GM18951 (cell line): ENCODE data around the gene IL21R.

Experiments
- POLR2A ChIP-seq: IDR thresholded peaks from 4 replicates; pipeline ENCODE4 v1.6.1; 2011; ENCODE audit warnings: mild to moderate bottlenecking; ENCODE audit not compliant: insufficient read length, insufficient read depth; ENCODE audit errors: extremely low read depth
- in situ Hi-C: fragments of 300-500 bp; cut with MboI; formaldehyde crosslinking; loops from one replicate; pipeline ENCODE4 v1.12.0; 2022; ENCODE audit warnings: low sequenced_read_pairs, mixed read lengths, inconsistent platforms; ENCODE audit not compliant: unreplicated experiment

Gene IL21R

GRCh38 chr16:27439271-27440018 lies 37.5 kb downstream of the IL21R start:
- no peak for TF ChIP-seq POLR2A
- in situ Hi-C loops, result no loop called here

GRCh38 chr16:27441276-27441675 lies 39.3 kb downstream of the IL21R start:
- in situ Hi-C loops, result no loop called here
- TF ChIP-seq POLR2A, result no peak

- no peak for TF ChIP-seq POLR2A
- in situ Hi-C loops, result no loop called here
Observed at GRCh38 chr16:27441998-27442397, 40.0 kb downstream of the IL21R start.

GRCh38 chr16:27444015-27444414 lies 42.0 kb downstream of the IL21R start:
- TF ChIP-seq POLR2A, result no peak
- in situ Hi-C loops, result no loop called here

GRCh38 chr16:27444470-27444869 lies 42.5 kb downstream of the IL21R start:
- in situ Hi-C loops, result no loop called here
- TF ChIP-seq POLR2A, result no peak

GRCh38 chr16:27445502-27446175 lies 43.7 kb downstream of the IL21R start:
- in situ Hi-C loops, result no loop called here
- TF ChIP-seq POLR2A, result no peak

- no peak for TF ChIP-seq POLR2A
- in situ Hi-C loops, result no loop called here
Observed at GRCh38 chr16:27446721-27447120, 44.7 kb downstream of the IL21R start.

GRCh38 chr16:27447301-27447700 lies 45.3 kb downstream of the IL21R start:
- TF ChIP-seq POLR2A, result no peak
- in situ Hi-C loops, result no loop called here

GRCh38 chr16:27448532-27449433 lies 46.8 kb downstream of the IL21R start:
- TF ChIP-seq POLR2A, result no peak
- in situ Hi-C loops, result no loop called here

- in situ Hi-C loops, result no loop called here
Observed at GRCh38 chr16:27449434-27450195, 47.6 kb downstream of the IL21R start.

GRCh38 chr16:27450196-27450549 lies 48.2 kb downstream of the IL21R start:
- no peak for TF ChIP-seq POLR2A
- in situ Hi-C loops, result no loop called here

More at GRCh38 chr16:27449434-27450195, 47.6 kb downstream of the IL21R start:
- no peak for TF ChIP-seq POLR2A

GRCh38 chr16:27452569-27453493 lies 50.9 kb downstream of the IL21R start:
- in situ Hi-C loops, result no loop called here
- TF ChIP-seq POLR2A, result peak; percentile 11
